ENCODE results near the gene IMMP1L. TPM values are rescaled to one million over a fixed set of nuclear protein-coding genes. Genes with fewer than 3 reads are reported as not detected.

Gene IMMP1L
- total RNA-seq, 1 donor from 2014 or later: 12.4 TPM

DNA sequence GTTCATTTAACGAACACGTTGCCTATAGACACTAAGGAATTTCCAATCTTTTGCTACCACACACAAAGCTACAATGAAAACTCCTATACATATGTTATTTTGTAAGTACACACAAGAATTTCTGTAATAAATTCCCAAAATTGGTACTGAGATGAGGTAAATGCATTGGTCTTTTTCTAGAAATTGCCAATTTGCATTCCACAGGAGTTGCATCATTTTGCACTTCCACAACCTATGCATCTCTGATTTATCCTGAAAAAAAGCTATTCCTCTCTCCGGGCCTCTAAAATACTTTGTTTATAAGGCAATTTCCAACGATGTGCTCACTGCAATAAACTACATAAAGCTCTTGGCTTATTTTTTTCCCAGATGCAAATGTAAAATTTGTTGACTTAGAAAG is 24.9 kb downstream of the IMMP1L start:
- Histone ChIP-seq H3K4me3 (no peak overlapping the region), H3K27me3 (no peaks in the 10 kb centered on the region), H3K36me3 (no peaks in the 10 kb centered on the region), H3K27ac (no peak overlapping the region), H3K4me1 (no peaks in the 10 kb centered on the region), H3K9me3 (no peaks in the 10 kb centered on the region)
- TF ChIP-seq, protein P1, sequence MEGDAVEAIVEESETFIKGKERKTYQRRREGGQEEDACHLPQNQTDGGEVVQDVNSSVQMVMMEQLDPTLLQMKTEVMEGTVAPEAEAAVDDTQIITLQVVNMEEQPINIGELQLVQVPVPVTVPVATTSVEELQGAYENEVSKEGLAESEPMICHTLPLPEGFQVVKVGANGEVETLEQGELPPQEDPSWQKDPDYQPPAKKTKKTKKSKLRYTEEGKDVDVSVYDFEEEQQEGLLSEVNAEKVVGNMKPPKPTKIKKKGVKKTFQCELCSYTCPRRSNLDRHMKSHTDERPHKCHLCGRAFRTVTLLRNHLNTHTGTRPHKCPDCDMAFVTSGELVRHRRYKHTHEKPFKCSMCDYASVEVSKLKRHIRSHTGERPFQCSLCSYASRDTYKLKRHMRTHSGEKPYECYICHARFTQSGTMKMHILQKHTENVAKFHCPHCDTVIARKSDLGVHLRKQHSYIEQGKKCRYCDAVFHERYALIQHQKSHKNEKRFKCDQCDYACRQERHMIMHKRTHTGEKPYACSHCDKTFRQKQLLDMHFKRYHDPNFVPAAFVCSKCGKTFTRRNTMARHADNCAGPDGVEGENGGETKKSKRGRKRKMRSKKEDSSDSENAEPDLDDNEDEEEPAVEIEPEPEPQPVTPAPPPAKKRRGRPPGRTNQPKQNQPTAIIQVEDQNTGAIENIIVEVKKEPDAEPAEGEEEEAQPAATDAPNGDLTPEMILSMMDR (IDR thresholded peaks at IDR 0.05): no peak
- ATAC-seq (no peak), DNase-seq (no peak)
- intact Hi-C loops (cut with DNase I): no loop called here

DNA sequence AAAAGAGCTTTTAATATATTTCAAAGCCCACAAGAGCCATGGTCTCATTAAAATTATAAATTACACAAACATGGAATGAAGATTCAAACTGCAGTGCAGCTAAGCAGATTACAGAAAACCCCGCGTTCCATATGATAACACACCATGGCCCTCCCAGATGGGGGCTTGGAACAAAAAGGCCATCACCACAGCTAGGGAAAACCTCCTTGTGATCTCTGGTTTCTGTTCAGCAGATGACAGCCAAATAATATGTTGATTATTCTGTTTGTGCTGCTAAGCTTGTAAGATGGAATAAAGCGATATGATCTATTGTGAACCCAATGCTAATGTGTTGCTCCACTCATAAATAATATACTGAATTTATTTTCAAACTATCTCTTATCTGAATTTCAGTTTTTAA is 28.5 kb downstream of the IMMP1L start:
- TF ChIP-seq, protein P1 (IDR thresholded peaks at IDR 0.05): no peak
- Histone ChIP-seq H3K4me1 (no peaks in the 10 kb centered on the region), H3K36me3 (no peaks in the 10 kb centered on the region), H3K4me3 (no peak overlapping the region), H3K27ac (no peak overlapping the region), H3K27me3 (no peaks in the 10 kb centered on the region), H3K9me3 (no peaks in the 10 kb centered on the region)
- intact Hi-C loops (cut with DNase I): no loop called here
- DNase-seq (no peak), ATAC-seq (no peak)

DNA sequence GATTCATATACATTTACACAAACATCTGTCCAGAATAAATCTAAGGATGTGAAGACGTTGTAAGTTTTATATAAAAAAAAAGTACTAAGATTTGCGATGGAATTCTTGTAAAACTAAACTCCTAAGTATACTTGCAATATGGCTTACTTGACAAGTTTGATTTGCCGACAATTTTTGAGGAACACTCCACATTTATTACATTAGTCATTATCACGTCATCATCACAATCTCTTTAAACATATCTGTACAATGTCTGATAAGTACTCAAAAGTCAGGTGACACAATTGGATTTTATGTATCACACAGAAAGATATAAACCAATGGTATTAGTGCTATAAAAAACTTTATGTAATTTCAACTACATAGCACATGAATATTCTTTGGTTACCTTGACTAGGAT is 30.4 kb downstream of the IMMP1L start:
- H3K9me3 ChIP-seq: no peaks in the 10 kb centered on the region
- no peaks in the 10 kb centered on the region for H3K36me3 ChIP-seq
- TF ChIP-seq, protein P1 (IDR thresholded peaks at IDR 0.05): no peak
- no peak for DNase-seq
- no peak overlapping the region for H3K4me3 ChIP-seq
- no peak for ATAC-seq
- H3K27me3 ChIP-seq: no peaks in the 10 kb centered on the region
- intact Hi-C loops (cut with DNase I): no loop called here
- H3K27ac ChIP-seq: no peak overlapping the region
- no peaks in the 10 kb centered on the region for H3K4me1 ChIP-seq

DNA sequence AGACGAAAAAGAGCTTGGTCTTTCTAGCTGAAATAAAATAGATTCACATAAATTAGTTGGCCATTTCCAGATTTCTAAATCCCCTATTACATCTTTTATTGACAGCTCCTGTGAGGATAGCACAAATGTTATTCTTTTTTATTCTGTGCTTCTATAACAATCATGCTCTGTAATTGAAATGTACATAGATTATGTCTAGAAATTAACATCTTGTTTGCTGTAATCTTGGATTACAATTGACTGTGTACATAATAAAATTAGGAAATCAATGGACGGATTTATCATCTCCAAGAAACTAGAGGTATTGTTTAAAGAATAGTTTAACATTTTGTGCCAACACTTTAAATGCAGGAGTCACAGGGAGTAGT is 31.2 kb downstream of the IMMP1L start:
- intact Hi-C loops (cut with DNase I): no loop called here
- H3K36me3 ChIP-seq: no peaks in the 10 kb centered on the region
- ATAC-seq (no peak), DNase-seq (no peak)
- H3K27me3 ChIP-seq: no peaks in the 10 kb centered on the region
- no peaks in the 10 kb centered on the region for H3K9me3 ChIP-seq
- no peaks in the 10 kb centered on the region for H3K4me1 ChIP-seq
- TF ChIP-seq, protein P1 (IDR thresholded peaks at IDR 0.05): no peak
- H3K27ac ChIP-seq: no peak overlapping the region
- no peak overlapping the region for H3K4me3 ChIP-seq

DNA sequence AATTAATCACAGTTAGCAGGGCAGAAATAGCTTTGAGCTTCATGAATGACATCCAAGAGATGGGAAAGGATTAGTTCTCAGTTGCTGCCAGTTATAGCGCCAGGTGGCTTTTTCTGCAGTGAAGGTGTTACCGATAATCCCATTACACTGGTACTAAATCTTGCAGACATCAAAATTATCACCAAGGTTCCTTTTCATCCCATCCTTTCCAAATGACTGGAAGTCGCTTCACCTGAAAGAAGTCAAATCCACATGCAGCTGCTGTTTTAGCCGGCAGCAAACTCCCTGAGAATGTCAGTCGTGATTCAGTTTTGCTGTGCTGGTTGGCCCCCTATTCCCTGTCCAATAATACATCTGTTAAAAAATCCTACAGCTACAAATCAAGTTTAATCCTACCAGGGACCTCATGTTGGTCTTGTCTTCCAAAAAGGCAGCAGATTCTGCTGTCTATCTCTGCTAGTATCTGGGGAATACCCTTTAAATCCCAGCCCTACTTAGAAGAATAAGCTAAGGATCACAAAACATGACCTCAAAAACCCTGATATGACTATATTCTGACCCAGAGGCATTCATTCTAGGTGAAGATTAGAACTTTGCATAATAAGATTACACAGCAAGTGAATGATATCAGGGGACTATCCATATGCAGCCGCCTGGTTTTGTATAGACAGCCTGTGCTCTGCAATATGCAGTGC is 31.7 kb downstream of the IMMP1L start:
- TF ChIP-seq, protein P1 (IDR thresholded peaks at IDR 0.05): no peak
- no peaks in the 10 kb centered on the region for H3K4me1 ChIP-seq
- intact Hi-C loops (cut with DNase I): no loop called here
- H3K27me3 ChIP-seq: no peaks in the 10 kb centered on the region
- no peak overlapping the region for H3K4me3 ChIP-seq
- no peaks in the 10 kb centered on the region for H3K36me3 ChIP-seq
- ATAC-seq (no peak), DNase-seq (no peak)
- no peaks in the 10 kb centered on the region for H3K9me3 ChIP-seq
- no peak overlapping the region for H3K27ac ChIP-seq

DNA sequence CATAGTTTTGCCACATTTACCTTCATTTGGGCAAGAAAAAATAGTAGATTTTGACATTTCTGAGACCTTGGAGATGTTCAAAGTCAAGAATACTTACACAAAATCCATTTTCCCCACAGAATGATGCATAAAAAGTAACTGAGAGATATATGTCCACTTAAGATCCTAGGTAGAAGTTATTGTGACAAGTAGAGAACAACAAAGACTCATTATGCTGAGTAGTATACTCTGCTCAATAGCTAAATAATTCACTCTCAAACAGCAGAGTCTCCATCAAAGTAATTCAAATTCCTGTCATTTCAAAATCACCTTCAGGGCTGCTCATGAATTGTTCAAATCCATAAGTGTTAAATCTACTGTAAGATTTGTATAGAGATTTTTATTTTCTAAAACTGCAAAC is 35.3 kb downstream of the IMMP1L start:
- Histone ChIP-seq H3K9me3 (no peaks in the 10 kb centered on the region), H3K36me3 (no peaks in the 10 kb centered on the region), H3K4me3 (no peak overlapping the region), H3K27ac (no peak overlapping the region), H3K27me3 (no peaks in the 10 kb centered on the region), H3K4me1 (no peaks in the 10 kb centered on the region)
- DNase-seq: no peak
- intact Hi-C loops (cut with DNase I): no loop called here
- TF ChIP-seq, protein P1 (IDR thresholded peaks at IDR 0.05): no peak
- ATAC-seq: no peak

Measured in upper lobe of right lung (tissue), 1 donor.